T-helper 9 cell (primary cell): ENCODE measurements around the gene OSCAR.

Experiments used
- DNase-seq: peaks from one replicate; pipeline ENCODE4 v3.0.0-alpha.2; 2020
- total RNA-seq, 2 donors: gene quantifications; one replicate each; lab custom pipeline; 2026; lab: John Stamatoyannopoulos, UW

The OSCAR gene
- 0 to 0.21 reads per million in 2 donors for total RNA-seq

DNA sequence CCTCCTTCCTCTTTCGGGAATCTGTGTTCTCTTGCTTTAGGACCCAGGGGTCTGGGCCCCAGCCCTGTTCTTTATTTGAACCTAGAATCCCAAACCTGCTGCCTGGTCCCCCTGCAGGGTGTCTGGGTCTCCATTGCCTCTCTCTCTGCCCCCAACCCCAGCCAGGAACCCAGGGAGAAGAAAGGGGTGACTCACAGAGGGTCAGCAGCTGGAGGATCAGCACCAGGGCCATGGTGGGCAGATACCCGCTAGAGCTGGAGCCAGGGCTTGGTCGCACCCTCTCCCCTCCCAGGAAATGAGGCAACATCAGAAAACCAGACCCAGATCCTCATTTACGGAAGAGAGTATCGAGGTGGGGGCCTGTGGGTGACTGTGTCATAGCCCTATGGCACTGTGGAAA is at the start of gene OSCAR:
Gene OSCAR, minus strand, starts transcription at position 243 of the 400 bp plus-strand sequence. Its CDS starts 11 bp downstream, at position 232.
- no peak for DNase-seq

DNA sequence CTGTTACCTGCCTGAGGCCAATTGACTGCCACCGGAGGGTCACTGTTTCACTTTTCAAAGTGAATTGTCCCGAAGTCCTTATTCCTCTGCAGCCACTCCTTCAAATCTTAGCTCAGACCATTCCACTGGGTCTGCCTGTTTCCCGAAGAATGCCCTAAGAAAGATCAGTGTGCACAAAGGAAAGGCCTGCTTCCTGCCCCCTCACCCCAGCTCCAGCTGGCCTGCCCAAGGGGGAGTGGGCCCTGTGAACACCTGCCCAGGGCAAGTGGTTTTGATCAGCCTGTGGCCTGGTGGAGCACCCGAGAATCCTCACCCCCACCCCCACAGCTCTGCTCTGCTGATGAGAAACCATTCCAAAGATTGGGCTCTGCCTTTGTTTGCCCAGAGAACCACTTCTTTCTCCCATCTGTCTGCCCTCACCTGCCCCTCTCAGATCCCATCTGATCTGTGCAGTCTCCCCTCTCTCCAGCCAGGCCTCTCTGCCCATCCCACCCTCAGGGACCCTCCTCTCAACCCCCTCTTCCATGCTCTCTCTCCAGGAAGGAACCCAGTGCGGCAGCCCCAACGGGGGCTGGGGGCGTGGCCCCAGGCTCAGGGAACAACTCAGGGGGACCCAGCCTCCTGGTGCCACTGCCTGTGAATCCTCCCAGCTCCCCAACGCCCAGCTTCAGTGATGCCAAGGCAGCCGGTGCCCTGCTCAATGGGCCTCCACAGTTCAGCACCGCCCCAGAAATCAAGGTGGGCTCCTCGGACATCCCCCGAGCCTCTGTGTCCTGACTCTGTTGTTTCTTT is 48.6 kb upstream of the OSCAR start:
- no peak for DNase-seq

- no peak for DNase-seq
Observed at GRCh38 chr19:54148158-54148557, 47.6 kb upstream of the OSCAR start.

DNA sequence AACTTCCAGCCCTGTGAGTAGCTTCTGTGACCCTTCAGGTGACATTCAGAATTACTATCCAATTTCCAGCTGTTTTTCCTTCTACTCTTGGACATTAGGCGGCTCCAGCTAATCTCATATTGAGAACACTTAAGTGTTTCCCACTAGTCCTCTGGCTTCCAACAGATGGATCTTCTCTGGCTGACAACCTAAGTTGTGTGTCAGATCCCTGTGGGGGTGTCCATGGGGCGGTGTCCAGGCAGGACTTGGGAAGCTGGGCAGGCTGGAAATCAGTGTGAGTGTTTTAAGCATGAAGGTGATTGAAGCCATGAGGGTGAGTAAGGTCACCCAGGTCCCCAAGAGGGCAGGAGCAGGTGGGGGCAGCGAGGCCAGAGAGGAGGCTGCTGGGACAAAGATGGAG is 47.1 kb upstream of the OSCAR start:
- no peak for DNase-seq

- DNase-seq = no peak
Observed at GRCh38 chr19:54145541-54146158, 45.0 kb upstream of the OSCAR start.

DNA sequence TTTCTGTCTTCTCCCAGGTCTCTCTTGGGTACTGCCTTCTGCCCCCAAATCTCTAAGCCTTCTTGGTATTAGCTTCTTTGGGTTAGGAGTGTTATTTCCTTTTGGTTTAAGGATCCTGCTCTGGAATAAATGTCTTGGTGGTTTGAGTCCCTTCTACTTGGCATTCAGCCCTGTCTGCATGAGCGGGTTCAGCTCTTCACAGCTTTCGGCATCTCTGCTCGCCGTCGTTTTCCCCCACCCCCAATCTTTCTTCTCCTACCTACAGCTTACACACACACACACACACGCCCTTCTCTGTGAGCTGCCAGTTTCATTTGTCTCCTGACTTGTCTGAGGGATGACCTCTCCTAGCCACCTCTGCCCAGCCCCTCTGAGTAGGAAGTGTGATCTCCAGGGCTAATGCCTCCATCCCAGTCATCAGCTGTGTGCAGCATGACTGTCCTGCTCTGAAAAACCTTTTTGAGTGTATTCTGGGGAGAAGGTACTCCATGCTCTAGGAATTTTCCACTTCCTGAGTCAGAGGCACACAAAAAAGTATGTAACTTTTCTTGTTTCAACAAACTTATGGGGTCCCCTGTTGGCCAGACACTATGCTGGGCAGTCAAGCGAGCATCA is 41.7 kb upstream of the OSCAR start:
- no peak for DNase-seq

GRCh38 chr19:54141356-54141755 is 40.8 kb upstream of the OSCAR start:
- DNase-seq = no peak

- DNase-seq = no peak
Observed at GRCh38 chr19:54138489-54139256, 38.1 kb upstream of the OSCAR start.

GRCh38 chr19:54137699-54138488 is 37.3 kb upstream of the OSCAR start, which contains the start of gene CNOT3:
TSS of gene CNOT3 (plus strand) at chr19:54137762. CDS start at chr19:54142979, 5,217 bp downstream.
- DNase-seq = no peak

DNA sequence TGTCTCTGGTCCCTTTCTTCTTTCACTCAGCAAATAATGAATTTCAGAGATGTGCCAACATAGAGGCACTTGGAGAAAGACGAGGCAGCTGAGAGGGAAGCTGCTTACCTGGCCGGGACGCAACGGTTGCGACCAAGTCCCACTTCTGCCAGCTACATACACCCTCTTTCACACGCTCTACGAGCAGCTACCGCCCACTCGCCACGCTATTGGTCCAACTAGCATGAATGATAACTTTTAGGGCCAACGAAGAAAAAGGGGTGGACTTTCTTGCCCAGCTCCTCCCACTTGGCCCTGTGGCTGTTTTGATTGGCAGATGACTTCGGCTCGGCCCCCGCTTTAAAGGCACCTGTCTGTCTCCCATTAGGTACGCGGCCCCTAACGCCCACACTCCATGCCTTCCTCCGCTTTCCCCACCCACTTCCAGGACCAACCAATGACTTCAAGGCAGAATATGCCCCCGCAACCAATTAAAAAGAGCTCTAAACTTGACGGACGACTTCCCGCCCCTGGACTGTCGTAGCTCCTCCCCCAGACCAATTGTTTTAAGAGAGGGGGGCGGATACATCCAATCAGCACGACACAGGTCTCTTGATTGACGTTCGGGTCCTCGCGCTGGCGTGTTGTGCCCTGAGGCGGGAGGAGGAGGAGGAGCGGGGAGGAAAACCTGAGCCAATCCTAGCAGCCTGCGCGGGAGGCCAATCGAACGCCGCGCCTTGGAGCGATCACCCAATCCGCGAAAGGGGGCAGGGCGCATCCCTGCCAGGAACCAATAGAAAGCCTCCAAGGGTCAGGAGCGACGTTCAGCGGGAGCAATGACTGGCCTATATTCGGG is 36.5 kb upstream of the OSCAR start:
- DNase-seq = peak; percentile 96

DNA sequence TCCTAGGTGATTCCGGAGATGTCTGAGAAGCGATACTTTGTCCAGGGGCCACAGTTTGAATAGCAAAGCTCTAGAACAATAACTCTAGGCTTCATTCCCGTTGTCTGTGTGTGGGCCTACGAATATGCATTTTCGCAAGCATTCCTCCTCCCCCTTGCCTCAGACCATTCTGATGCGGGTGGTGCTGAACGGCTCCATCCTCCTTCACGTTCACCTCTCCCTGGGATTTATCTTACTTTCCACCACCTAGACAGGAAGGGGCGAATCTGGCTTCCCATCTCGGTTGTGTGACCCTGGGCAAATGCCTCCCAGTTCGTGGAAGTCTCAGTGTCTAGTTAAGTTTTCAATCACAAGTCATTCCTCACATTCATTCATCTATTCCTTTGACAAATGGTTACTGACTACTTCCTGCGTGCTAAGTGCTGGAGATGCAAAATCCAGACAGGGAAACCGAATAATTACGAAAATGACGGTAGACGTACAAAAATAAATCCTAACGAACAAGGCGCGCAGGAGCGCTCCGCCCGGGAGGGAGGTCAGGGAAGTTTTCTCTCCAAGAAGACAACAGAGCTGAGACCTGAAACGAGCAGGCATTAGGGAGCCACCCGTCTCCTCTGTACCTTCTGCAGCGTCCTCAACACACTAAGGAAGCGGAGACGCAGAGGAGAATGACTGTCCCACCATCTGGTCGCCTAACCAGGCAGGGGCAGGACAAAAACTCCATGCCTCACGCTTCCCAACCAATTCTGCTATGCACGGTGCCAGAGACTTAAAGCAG is 35.7 kb upstream of the OSCAR start:
- DNase-seq = no peak

GRCh38 chr19:54133957-54134590 is 33.5 kb upstream of the OSCAR start:
- no peak for DNase-seq

DNA sequence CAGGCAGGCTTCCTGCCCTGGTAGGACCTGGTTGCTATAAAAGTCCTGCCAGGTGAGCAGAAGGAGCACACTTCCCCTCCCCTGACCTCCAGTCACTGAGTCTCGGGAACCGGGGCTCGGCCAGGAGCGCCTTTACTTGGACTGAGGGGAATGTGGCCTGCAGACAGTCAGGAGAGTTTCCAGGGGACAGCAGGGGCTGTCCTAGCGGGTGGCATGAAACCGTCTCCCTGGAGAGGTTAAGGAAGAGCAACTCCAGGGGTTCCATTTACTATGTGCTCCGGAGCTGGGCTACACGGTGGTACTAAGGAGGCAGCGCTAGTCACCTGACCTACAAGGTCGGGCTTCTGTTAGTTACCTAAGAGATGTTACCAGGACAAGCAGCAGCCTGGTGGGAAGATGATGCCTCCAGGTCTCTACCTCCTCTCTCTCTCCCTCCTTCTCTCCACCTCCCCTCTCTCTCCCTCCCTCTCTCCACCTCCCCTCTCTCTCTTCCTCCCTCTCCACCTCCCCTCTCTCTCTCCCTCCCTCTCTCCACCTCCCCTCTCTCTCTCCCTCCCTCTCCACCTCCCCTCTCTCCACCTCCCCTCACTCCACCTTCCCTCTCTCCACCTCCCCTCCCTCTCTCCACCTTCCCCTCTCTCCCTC is 32.8 kb upstream of the OSCAR start:
- DNase-seq = no peak

DNA sequence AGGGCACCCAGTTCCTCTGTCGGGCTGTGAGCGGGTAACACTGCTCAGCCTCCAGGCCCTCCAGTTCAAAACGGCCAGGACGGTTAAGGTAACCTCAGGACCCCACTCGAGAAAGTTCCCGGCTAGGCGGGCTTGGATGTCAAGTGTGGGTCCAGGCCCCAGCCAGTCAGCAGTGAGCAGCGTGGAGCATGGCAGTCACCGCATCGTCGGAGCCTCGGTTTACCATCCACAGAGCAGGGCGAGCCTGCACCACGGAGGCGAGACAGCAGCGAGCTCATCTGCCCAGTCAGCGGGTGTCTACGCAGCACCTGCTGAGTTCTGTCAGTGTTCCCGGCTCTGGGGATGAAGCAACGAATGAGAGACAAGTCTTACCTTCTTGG is 29.0 kb upstream of the OSCAR start:
- DNase-seq = no peak

DNA sequence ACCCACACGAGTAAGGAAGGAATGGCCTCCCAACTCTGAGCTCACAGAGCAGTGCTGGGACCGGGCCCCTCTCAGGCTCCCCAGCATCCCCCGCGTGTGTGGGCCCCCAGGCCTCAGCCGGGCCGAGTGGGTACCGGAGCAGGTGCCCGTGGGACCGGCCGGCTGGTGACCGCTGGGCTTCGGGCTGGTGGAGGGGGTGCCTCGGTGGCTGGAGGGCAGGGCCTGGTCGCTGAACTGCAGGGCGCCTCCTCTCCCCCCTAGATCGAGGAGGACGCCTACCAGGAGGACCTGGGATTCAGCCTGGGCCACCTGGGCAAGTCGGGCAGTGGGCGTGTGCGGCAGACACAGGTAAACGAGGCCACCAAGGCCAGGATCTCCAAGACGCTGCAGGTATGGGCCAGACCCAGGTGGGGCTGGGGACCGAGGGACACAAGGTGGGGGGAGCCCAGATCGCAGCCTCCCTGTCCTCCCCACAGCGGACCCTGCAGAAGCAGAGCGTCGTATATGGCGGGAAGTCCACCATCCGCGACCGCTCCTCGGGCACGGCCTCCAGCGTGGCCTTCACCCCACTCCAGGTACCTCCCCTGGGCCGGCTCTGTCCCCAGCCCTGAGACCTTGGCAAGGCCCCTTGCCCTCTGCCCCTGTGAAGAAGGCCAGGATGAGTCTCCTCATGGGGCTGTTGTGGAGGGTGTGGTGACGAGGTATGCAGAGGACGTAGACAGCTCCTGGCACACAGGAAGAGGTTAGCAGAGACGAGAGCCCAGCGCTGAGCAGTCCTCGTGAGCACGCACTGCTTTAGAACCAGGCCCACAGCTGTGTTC is 28.4 kb upstream of the OSCAR start:
- no peak for DNase-seq

GRCh38 chr19:54128441-54128725 is 27.8 kb upstream of the OSCAR start:
- no peak for DNase-seq

DNA sequence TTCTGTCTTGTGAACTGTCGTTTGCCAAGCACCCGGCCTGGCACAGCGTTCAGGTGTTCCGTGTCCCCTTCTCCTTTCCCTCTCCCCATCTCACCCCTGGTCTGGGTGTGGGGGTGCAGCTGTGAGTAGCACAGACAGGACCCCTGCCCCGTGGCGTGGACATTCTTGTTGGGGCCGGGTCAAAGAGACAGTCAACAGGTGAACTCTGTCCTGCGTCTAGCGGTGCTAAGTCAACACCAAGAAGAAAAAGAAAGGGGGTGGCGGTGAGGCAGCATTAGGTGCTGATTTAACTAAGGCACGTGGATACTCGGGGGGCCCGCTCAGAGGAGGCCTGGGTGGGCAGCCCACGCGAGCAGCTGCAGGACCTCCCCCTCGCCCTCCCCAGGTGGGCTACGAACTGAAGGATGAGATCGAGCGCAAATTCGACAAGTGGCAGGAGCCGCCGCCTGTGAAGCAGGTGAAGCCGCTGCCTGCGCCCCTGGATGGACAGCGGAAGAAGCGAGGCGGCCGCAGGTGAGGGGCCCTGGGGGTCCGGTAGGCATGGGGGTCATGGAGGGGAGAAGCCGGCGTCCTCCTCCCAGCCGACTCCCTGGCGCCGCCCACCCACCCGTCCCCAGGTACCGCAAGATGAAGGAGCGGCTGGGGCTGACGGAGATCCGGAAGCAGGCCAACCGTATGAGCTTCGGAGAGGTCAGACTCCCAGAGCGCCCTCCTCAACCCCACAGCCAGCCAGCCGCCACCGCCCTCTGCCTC is 27.3 kb upstream of the OSCAR start:
- DNase-seq = no peak

GRCh38 chr19:54125713-54126112 is 25.1 kb upstream of the OSCAR start:
- no peak for DNase-seq
